Measurements from ENCODE around the gene RASGRF1.

- TF ChIP-seq CTCF (IDR thresholded peaks at IDR 0.05): no peak
- TF ChIP-seq POLR2A (IDR thresholded peaks at IDR 0.05): no peak
These were observed 56.3 kb downstream of the RASGRF1 start for GRCh38 chr15:79034284-79034683.
